GM19372 (cell line): ENCODE data around the gene PLEKHH3.

Experiments
- ATAC-seq: cut with Tn5 transposase; IDR thresholded peaks from one replicate; pipeline ENCODE4 v1.9.1; 2021; ENCODE audit warnings: mild to moderate bottlenecking, low read depth, moderate library complexity; ENCODE audit not compliant: unreplicated experiment

Gene PLEKHH3, protein sequence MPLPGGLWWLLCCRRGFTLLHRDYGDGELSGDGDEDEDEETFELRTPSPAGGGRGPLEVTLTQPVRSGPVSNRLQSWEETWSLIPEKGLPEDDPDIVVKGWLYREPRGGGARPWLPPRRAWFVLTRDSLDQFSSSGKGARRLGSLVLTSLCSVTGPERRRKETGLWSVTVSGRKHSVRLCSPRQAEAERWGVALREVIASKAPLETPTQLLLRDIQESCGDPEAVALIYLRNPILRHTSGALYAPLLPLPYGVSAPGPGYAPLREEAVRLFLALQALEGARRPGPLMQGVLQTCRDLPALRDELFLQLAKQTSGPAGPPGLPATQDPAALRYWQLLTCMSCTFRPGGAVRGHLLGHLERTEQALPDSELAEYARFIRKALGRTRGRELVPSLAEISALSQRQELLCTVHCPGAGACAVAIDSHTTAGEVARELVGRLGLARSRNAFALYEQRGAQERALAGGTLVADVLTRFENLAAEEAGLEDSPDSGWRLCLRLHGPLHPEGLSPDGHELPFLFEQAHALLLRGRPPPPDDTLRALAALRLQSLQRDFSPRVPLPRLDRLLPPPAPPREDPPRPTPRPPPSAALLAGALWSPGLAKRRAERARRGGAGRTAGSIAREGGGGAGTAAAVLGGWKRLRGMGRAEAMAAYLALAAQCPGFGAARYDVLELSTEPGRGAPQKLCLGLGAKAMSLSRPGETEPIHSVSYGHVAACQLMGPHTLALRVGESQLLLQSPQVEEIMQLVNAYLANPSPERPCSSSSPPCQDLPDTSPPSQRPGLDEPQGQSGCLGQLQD

DNA sequence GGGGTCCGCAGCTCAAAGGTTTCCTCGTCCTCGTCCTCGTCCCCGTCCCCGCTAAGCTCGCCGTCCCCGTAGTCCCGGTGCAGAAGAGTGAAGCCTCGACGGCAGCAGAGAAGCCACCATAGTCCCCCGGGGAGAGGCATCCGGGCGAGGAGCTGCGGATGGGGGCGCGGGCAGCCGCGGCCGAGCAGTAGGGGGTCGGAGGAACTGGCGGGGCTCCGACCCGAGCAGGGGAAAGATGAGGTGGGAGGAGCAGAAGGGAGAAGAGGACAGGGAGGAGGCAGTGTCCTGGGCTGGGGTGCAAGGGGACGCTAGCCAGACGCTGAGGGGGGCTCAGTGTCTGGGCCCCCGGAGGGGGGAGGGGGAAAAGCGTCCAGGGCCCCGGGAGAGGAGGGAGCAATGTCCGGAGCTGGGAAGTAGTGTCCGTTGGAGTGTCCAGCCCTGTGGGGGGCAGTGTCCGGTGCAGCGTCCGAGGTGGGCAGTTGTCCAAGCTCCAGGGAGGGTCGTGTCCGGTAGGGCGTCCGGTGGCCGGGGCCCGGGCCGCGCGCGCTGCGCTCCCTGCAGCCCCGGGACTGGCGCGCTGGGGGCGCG is at the start of gene PLEKHH3:
PLEKHH3 (minus strand) TSS at position 571 of the 588 bp plus-strand sequence; CDS start at position 140, 431 bp downstream.
- no peak for ATAC-seq

GRCh38 chr17:42725143-42725542 is 48.3 kb upstream of the PLEKHH3 start:
- ATAC-seq: no peak

DNA sequence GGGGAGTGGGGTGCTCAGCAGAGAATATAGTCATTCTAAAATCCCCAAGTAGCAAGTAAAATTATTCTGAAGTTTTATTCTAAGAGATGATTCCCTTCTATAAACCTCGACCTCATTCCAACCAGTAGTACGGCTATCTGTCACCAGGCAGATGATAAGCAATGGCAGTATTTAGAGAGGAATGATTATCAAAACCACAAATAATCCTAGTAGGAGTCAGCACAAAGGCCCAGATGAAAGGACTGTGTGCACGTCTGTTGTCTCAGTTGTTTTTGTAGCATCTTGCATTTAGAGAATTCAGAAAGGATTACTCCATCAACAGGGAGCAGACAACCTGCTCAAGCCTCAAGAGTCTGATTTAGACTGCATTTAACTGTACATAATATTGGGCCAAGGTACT is 46.8 kb upstream of the PLEKHH3 start:
- ATAC-seq: no peak

DNA sequence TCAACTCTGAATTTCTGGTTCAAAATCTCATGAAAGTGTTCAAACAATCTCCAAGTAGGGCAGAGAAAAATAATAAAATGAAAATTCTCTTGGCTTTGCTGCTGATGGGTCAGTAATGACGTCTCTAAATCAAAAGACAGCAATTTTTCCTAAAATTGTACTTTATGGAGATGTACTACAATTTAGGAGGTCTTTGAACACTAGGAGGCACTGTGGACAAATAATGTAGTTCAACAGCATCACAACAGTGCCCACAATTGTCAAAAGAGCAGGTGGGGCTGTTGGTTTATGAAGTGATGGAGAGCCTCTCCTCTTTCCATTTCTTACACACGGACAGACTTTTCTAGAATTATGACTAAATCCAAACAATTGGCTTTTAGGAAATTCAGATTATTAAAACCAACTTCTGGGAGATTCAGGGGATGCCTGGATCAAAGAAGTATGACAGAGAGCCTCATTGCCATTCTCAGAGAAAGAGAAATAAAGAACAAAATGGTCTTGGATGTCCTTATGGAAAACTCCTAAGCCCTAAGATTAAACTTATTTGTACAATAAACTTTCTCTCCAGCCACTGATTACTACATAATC is 44.3 kb upstream of the PLEKHH3 start:
- ATAC-seq: no peak

- no peak for ATAC-seq
Observed at GRCh38 chr17:42709561-42709960, 32.8 kb upstream of the PLEKHH3 start.

DNA sequence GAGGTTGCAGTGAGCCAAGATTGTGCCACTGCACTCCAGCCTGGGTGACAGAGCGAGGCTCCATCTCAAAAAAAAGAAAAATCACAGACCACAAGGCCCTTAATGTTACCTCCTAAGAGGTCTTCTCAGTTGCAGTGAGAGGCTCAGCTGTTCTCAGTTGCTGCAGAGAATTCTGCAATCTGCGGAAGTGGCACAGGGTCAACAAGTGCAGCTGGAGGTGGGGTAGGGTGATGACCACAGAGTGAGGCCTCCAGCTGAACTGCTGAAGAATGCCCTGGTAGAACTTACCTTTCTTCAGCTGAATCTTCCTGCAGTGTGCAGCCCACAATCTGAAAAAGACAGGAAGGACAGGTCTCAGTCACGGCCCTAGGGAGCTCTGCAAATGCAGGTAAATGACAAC is 31.8 kb upstream of the PLEKHH3 start:
- no peak for ATAC-seq

- ATAC-seq: no peak
Observed at GRCh38 chr17:42706732-42707131, 29.9 kb upstream of the PLEKHH3 start.

DNA sequence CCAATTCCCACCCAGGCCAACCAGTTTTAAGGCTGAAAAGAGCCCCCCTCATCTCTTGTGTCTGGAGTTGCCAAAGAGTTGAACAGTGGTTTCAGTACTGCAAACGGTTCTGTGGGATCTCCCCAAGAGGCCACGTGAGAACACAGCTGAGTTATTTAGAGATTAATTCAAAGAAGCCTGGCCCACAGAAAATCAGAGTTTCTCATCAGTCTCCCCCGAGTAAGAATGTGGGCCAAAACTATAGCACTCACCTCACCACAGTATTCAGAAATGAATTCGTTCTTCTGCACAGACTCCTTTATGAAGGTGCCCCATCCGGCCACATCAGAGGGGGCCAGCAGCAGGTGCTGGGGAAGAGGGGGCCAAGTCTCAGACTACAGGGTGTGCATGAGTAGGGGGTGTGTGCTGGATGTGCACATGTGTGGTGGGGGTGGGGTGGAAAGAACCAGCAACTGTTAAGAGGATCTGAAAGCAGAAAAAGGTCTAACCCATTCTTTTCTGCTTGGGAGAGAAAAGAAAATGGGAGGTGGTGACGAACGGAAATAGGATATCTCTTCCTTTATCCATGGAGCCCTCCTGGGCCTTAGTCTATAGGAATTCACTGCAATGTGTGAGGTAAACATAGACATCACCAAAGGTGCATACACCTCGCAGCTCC is 28.2 kb upstream of the PLEKHH3 start:
- ATAC-seq: peak; percentile 78

DNA sequence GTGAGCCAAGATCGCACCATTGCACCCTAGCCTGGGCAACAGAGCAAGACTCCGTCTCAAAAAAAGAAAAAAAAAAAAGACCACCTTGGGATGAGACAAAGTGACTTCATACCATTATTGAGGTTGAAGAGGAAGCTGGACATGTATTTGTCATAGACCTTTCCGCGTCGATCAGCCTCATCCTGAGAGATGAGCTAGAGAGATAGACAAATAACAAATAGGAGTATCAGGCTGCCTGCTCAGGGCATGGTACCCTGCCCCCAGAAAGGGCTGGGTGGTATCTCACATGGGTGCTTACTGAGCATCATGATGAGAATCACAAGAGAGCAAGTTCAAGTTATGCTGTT is 27.7 kb upstream of the PLEKHH3 start:
- ATAC-seq: no peak

- no peak for ATAC-seq
Observed at GRCh38 chr17:42702446-42702845, 25.7 kb upstream of the PLEKHH3 start.

DNA sequence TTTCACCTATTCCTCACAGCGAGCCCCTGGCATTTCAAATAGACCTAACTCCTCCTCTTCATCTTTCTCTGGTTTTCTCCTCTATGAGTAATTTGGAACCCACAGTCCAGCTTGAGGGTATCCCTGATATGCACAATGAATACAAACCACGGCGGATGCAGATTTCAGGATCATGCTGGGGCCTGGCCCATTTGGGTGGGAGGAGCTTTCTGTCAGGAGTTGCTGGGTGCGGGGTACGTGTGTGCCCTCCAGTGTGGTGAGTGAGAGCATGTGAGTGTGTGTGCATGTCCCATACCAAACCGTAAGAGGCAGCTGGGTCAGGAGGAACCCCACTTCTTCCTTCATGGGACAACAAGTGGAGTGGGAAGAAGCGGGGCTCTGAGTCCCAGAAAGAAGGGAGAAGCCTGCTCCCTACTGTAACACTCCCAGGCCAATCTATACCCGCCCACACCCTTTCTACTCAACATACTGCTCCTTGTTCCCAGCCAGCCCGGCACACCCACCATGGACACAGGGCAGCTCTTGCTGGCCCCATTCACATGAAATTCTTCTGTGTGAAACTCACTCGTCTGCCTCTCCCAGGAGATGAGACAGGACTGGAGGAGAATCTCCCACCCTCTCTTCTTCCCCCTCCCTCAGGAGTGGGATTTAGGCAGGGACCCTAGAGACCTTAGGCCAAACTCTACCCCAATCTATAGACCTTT is 23.9 kb upstream of the PLEKHH3 start:
- no peak for ATAC-seq

DNA sequence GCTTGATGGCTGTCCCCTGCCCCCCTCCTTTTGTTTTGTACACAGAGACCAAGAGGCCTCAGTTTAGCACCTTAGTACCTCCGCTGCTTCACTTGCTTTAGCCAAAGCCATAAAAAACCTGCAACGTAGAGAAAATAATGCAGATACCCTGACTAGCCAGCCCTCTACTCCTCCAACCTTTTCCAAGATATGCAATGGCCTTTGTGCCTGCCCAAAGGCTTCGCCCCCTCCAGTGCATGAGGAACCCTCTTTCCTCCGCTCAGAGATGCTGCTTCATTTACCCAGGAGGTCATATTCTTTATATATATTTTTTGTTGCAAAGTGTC is 22.6 kb upstream of the PLEKHH3 start:
- ATAC-seq: no peak

- no peak for ATAC-seq
Observed at GRCh38 chr17:42698736-42699414, 22.1 kb upstream of the PLEKHH3 start.

GRCh38 chr17:42697108-42697811 is 20.5 kb upstream of the PLEKHH3 start:
- ATAC-seq: no peak

- ATAC-seq: no peak
Observed at GRCh38 chr17:42695500-42695899, 18.7 kb upstream of the PLEKHH3 start.

DNA sequence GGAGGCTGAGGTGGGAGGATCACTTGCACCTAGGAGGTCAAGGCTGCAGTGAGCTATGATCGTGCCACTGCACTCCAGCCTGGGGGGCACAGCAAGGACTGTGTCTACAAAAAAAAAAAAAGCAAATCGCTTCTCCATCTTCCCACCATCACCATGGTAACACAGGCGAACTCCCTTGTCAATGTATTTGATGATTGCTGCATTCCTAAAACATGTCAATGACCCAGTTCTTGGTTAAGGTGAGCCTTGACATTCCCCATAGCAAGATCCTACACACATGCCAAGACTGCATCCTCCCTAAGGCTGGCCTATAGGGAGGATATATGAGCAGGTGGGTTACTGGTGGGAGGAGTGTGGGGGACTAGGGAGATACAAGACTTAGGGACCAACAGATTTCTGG is 17.7 kb upstream of the PLEKHH3 start:
- no peak for ATAC-seq

GRCh38 chr17:42692489-42692888 is 15.7 kb upstream of the PLEKHH3 start:
- no peak for ATAC-seq

DNA sequence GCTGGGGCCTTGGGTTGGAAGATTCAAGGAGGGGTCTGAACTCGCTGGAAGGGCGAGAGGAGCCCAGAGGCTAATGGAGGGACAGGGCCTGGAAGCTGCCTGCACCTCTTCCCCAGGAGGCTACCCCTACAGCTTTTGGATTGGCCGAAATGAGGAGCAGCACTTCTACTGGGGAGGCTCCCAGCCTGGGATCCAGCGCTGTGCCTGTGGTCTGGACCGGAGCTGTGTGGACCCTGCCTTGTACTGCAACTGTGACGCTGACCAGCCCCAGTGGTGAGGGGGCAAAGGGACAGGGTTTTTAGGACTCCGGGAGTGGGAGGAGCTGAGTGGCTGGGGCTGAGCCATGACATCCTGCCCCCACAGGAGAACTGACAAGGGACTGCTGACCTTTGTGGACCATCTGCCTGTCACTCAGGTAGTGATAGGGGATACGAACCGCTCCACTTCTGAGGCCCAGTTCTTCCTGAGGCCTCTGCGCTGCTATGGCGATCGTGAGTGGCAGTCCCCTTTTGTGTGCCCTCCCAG is 14.3 kb upstream of the PLEKHH3 start:
- ATAC-seq: no peak

DNA sequence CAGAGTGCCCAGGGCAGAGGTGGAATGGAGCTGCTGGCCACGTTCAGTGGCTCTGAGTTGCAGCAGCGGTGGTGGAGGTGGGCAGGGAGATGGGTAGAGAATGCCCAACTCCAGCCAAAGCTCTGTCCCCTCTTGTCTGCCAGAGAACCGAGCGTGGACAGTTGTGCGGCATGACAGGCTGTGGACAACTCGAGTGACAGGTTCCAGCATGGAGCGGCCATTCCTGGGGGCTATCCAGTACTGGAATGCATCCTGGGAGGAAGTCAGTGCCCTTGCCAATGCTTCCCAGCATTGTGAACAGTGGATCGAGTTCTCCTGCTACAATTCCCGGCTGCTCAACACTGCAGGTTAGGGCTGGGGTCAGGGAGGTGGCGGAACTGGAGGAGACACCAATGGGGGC is 13.8 kb upstream of the PLEKHH3 start:
- ATAC-seq: no peak
